ENCODE results near the gene EME1.

The EME1 gene

DNA sequence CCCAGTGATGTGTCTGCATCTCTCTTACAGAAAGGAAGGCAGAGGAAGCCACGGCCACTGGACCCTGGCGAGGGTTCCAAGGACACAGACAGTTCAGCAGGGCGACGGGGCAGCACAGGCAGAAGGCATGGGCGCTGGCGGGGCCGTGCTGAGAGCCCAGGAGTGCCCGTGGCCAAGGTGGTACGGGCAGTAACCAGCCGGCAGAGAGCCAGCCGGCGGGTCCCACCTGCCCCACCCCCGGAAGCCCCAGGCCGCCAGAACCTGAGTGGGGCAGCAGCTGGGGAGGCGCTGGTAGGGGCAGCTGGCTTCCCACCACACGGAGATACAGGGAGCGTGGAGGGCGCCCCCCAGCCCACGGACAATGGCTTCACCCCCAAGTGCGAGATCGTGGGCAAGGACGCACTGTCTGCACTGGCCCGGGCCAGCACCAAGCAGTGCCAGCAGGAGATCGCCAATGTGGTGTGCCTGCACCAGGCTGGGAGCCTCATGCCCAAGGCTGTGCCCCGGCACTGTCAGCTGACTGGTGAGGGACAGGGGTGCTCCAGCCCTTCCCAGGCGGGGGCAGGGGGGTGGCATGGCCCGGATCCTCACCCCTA is 19.3 kb upstream of the EME1 start:
- Mint-ChIP-seq H3K27ac (no peak overlapping the region), H3K36me3 (ENCODE audit: insufficient read depth) (peaks cover 10% of the 10 kb centered on the region), H3K4me3 (no peak overlapping the region), H3K4me1 (ENCODE audit: low read depth in 2 of 2) (peaks cover 20 to 25% of the 10 kb centered on the region in 2 donors), H3K27me3 (no peaks in the 10 kb centered on the region), H3K9me3 (no peaks in the 10 kb centered on the region)
- ATAC-seq (replicated peaks) (no peak), DNase-seq (no peak)

DNA sequence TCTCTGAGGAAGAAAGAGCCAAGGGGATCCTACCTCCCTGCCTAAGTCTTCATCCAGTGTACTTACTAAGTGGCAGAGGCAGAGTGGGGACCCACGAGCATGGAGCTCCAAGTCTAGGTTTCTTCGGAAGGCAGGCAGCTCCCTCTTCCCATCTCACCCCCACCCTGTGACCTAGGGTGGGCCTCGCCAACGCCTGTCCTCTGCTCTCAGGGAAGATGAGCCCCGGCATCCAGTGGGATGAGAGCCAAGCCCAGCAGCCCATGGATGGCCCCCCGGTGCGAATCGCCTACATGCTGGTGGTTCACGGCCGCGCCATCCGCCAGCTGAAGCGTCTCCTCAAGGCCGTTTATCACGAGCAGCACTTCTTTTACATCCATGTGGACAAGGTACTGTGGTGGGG is 18.8 kb upstream of the EME1 start:
- no peak overlapping the region for H3K4me3 Mint-ChIP-seq
- H3K27ac Mint-ChIP-seq = no peak overlapping the region
- H3K27me3 Mint-ChIP-seq = no peaks in the 10 kb centered on the region
- H3K9me3 Mint-ChIP-seq = no peaks in the 10 kb centered on the region
- no peak for ATAC-seq (replicated peaks)
- no peak for DNase-seq
- H3K36me3 Mint-ChIP-seq (ENCODE audit: insufficient read depth) = peaks cover 15% of the 10 kb centered on the region
- H3K4me1 Mint-ChIP-seq (ENCODE audit: low read depth in 2 of 2) = peaks cover 15 to 23% of the 10 kb centered on the region in 2 donors

DNA sequence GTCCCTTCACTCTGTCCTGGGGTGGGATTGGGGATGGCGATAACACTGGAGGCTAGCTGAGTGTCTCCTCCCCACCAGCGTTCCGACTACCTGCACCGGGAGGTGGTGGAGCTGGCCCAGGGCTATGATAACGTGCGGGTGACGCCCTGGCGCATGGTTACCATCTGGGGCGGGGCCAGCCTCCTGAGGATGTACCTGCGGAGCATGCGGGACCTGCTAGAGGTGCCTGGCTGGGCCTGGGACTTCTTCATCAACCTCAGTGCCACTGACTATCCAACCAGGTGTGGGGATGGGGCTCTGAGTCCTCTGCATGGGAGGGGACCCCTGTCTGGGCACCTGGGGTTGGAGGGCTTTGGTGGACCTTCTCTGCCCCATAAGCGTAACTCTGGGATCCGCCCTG is 18.3 kb upstream of the EME1 start:
- no peak for DNase-seq
- Mint-ChIP-seq H3K36me3 (ENCODE audit: insufficient read depth) (peaks cover 17% of the 10 kb centered on the region), H3K4me1 (ENCODE audit: low read depth in 2 of 2) (peaks cover 13 to 22% of the 10 kb centered on the region in 2 donors), H3K9me3 (no peaks in the 10 kb centered on the region), H3K27me3 (no peaks in the 10 kb centered on the region), H3K27ac (no peak overlapping the region), H3K4me3 (no peak overlapping the region)
- ATAC-seq (replicated peaks) = no peak

DNA sequence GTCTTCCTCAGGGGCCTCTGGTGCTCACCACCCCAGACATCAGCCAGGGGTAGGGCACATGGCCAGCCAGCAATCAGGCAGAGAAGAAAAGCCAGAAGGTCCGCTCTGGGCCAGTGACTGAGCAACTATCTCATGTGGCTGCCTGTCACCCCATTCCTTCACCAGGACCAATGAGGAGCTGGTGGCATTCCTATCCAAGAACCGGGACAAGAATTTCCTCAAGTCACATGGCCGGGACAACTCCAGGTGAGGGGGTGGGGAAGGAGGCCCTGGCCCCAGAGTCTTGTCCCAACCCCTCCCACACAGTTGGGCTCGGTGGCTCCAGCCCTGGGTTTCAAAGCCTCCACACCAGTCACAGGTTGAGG is 17.7 kb upstream of the EME1 start:
- no peak overlapping the region for H3K4me3 Mint-ChIP-seq
- peaks cover 17% of the 10 kb centered on the region for H3K36me3 Mint-ChIP-seq (ENCODE audit: insufficient read depth)
- no peaks in the 10 kb centered on the region for H3K9me3 Mint-ChIP-seq
- no peak overlapping the region for H3K27ac Mint-ChIP-seq
- peaks cover 13 to 22% of the 10 kb centered on the region in 2 donors for H3K4me1 Mint-ChIP-seq (ENCODE audit: low read depth in 2 of 2)
- no peak for ATAC-seq (replicated peaks)
- no peaks in the 10 kb centered on the region for H3K27me3 Mint-ChIP-seq
- no peak for DNase-seq

DNA sequence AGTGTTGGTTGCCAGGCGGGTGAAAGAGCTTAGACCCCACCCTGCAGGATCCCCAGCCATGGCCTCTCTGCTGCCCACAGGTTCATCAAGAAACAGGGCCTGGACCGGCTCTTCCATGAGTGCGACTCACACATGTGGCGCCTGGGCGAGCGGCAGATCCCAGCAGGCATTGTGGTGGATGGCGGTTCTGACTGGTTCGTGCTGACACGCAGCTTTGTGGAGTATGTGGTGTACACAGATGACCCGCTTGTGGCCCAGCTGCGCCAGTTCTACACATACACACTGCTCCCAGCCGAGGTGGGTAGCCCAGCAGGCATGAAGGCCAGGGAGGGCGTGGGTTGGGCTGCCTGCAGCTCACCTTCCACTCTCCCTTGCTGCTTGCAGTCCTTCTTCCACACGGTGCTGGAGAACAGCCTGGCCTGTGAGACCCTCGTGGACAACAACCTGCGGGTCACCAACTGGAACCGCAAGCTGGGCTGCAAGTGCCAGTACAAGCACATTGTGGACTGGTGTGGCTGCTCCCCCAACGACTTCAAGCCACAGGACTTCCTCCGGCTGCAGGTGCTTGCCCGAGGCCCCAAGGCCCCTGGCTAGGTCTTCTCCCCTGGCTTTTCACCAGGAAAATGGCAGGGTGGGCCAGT is 17.2 kb upstream of the EME1 start:
- Mint-ChIP-seq H3K4me3 (no peak overlapping the region), H3K4me1 (ENCODE audit: low read depth in 2 of 2) (peaks cover 8 to 20% of the 10 kb centered on the region in 2 donors), H3K27me3 (no peaks in the 10 kb centered on the region), H3K36me3 (ENCODE audit: insufficient read depth) (peaks cover 17% of the 10 kb centered on the region), H3K27ac (no peak overlapping the region), H3K9me3 (no peaks in the 10 kb centered on the region)
- ATAC-seq (replicated peaks) = no peak
- DNase-seq = no peak

DNA sequence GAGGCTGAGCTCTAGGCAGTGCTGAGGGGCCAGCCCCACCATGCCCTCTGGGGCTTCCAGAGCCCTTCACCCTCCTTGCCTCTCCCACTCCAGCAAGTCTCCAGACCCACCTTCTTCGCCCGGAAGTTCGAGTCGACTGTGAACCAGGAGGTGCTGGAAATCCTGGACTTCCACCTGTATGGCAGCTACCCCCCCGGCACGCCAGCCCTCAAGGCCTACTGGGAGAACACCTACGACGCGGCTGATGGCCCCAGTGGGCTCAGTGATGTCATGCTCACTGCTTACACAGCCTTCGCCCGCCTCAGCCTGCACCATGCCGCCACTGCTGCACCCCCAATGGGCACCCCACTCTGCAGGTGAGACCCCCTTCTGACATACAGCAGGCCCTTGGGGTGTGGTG is 16.6 kb upstream of the EME1 start:
- DNase-seq (no peak), ATAC-seq (replicated peaks) (no peak)
- H3K27me3 Mint-ChIP-seq = no peaks in the 10 kb centered on the region
- peaks cover 17% of the 10 kb centered on the region for H3K36me3 Mint-ChIP-seq (ENCODE audit: insufficient read depth)
- no peak overlapping the region for H3K4me3 Mint-ChIP-seq
- H3K4me1 Mint-ChIP-seq (ENCODE audit: low read depth in 2 of 2) = peaks cover 5 to 18% of the 10 kb centered on the region in 2 donors
- H3K27ac Mint-ChIP-seq = peak overlapping the region in 1 of 2 donors; percentile 46
- H3K9me3 Mint-ChIP-seq = no peaks in the 10 kb centered on the region

DNA sequence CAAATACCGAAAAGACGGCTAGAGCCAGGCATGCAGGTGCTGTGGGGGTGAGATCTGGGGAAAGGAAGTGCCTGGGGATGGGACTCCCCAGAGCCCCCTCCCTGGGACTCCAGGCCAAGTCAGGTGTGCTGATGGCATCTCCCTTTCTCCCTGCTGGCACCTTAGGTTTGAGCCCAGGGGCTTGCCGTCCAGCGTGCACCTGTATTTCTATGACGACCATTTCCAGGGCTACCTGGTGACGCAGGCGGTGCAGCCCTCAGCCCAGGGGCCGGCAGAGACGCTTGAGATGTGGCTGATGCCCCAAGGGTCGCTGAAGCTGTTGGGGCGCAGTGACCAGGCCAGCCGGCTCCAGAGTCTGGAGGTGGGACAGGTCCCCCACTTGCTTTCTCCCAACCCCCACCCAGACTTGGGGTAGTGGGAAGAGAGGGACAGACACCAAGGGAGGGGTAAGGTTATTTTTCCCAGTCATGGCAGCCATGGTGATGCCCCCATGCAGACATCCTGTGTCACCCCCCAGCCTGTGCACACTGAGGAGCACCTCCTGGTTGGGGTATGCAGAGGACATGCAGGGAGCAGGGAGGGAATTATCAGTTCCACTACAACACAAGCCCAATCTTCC is 16.0 kb upstream of the EME1 start:
- DNase-seq (no peak), ATAC-seq (replicated peaks) (no peak)
- Mint-ChIP-seq H3K27me3 (no peaks in the 10 kb centered on the region), H3K27ac (peak overlapping the region in 1 of 2 donors; percentile 46), H3K9me3 (no peaks in the 10 kb centered on the region), H3K4me1 (ENCODE audit: low read depth in 2 of 2) (peaks cover 8 to 16% of the 10 kb centered on the region in 2 donors), H3K36me3 (ENCODE audit: insufficient read depth) (peaks cover 17% of the 10 kb centered on the region), H3K4me3 (no peak overlapping the region)

DNA sequence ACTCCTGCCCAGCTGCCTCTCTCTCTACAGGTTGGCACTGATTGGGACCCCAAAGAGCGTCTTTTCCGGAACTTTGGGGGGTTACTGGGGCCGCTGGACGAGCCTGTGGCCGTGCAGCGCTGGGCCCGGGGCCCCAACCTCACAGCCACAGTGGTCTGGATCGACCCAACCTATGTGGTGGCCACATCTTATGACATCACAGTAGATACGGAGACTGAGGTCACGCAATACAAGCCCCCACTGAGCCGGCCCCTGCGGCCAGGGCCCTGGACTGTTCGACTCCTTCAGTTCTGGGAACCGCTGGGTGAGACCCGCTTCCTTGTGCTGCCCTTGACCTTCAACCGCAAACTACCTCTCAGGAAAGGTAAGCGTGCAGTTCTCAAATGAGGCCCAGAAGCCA is 14.9 kb upstream of the EME1 start:
- peaks cover 17% of the 10 kb centered on the region for H3K36me3 Mint-ChIP-seq (ENCODE audit: insufficient read depth)
- peak overlapping the region in 1 of 2 donors; percentile 35 for H3K27ac Mint-ChIP-seq
- DNase-seq (no peak), ATAC-seq (replicated peaks) (no peak)
- H3K4me3 Mint-ChIP-seq = no peak overlapping the region
- H3K27me3 Mint-ChIP-seq = no peaks in the 10 kb centered on the region
- H3K4me1 Mint-ChIP-seq (ENCODE audit: low read depth in 2 of 2) = peaks cover 11 to 14% of the 10 kb centered on the region in 2 donors
- no peaks in the 10 kb centered on the region for H3K9me3 Mint-ChIP-seq

DNA sequence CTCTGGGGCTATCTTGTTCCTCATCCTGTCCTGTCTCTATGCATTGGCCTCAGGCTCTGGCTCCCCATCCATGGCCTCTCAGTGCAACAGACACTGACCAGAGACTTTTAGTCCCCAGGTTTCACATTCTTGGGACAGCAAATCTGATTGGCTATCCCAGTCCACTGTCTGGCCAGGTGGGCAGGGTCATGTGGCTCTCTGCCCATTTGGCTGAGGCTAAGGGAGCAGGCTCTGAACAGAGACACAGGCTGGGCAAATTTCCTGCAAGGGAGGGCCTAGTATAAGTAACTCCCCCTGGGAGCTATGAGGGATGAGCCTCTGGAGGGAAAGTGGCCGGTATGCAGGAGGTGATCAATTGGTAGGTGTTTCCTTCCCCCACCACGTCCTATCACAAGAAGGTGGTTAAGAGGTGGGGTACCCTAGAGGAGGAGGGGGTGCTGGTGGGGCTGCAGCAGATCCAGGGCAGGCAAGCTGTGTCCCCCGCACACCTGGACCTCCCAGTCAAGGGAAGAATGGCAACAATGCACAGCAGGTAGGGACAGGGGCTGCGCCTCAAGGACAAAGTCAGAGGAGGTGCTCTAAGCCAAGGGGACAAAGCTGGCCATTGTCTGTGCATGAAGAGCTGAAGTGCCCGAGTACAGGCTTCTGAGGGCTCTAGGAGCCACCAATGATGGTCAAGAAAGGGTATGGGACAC is 13.9 kb upstream of the EME1 start:
- Mint-ChIP-seq H3K27ac (peak overlapping the region in 1 of 2 donors; percentile 62), H3K9me3 (no peaks in the 10 kb centered on the region), H3K4me3 (no peak overlapping the region), H3K4me1 (ENCODE audit: low read depth in 2 of 2) (peaks cover 9 to 12% of the 10 kb centered on the region in 2 donors), H3K36me3 (ENCODE audit: insufficient read depth) (peaks cover 17% of the 10 kb centered on the region), H3K27me3 (no peaks in the 10 kb centered on the region)
- ATAC-seq (replicated peaks) = no peak
- DNase-seq = no peak

DNA sequence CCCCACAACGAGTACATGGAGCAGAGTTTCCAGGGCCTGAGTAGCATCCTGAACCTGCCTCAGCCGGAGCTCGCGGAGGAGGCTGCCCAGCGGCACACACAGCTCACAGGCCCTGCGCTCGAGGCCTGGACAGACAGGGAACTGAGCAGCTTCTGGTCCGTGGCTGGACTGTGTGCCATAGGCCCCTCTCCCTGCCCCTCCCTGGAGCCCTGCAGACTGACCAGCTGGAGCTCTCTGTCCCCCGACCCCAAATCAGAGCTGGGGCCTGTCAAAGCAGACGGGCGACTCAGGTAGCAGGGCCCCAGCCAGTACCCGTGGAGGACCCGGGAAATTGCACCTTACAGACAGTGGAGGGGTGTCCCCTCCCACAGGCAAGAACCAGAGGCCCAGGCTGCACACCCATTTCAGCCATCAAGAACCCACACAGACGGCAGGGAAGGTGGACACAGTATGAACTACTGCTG is 13.0 kb upstream of the EME1 start:
- H3K27ac Mint-ChIP-seq = peak overlapping the region in 1 of 2 donors; percentile 81
- DNase-seq (no peak), ATAC-seq (replicated peaks) (no peak)
- H3K4me1 Mint-ChIP-seq (ENCODE audit: low read depth in 2 of 2) = peaks cover 9 to 12% of the 10 kb centered on the region in 2 donors
- no peaks in the 10 kb centered on the region for H3K27me3 Mint-ChIP-seq
- H3K4me3 Mint-ChIP-seq = no peak overlapping the region
- H3K36me3 Mint-ChIP-seq (ENCODE audit: insufficient read depth) = peaks cover 17% of the 10 kb centered on the region
- H3K9me3 Mint-ChIP-seq = no peaks in the 10 kb centered on the region

DNA sequence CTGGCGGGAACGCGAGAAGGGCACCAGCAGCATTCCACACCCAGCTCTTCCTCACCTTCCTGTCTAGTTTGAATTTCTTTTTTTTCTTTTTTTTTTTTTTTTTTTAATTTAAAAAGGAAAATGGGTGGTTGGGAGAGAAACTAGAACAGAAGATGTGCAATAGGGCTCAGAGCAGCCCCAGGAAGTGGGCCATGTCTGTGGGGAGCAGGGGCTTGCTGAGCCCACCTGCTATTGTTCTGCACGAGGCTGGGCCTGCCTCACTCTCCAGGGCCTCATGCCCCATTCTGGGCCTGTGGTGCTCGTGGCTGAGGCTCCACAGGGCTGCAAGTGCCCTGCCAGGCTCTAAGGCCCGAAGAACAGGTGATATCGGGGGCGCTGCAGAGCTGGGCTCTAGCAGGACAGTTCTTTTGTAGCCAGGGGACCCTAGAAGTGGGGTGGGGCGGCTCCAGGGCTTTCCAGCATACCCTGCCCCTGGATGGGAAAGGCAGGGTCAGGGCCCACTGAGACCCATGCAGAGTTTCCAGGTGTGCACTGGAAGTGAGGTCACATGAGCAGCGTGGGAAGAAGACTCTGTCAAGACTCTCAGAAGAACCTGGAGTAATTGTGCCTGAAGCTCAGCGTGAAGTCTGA is 12.4 kb upstream of the EME1 start:
- DNase-seq = no peak
- no peaks in the 10 kb centered on the region for H3K9me3 Mint-ChIP-seq
- peaks cover 17% of the 10 kb centered on the region for H3K36me3 Mint-ChIP-seq (ENCODE audit: insufficient read depth)
- H3K4me3 Mint-ChIP-seq = no peak overlapping the region
- H3K4me1 Mint-ChIP-seq (ENCODE audit: low read depth in 2 of 2) = peaks cover 9 to 12% of the 10 kb centered on the region in 2 donors
- H3K27ac Mint-ChIP-seq = peak overlapping the region in 1 of 2 donors; percentile 81
- H3K27me3 Mint-ChIP-seq = no peaks in the 10 kb centered on the region
- ATAC-seq (replicated peaks) = no peak

DNA sequence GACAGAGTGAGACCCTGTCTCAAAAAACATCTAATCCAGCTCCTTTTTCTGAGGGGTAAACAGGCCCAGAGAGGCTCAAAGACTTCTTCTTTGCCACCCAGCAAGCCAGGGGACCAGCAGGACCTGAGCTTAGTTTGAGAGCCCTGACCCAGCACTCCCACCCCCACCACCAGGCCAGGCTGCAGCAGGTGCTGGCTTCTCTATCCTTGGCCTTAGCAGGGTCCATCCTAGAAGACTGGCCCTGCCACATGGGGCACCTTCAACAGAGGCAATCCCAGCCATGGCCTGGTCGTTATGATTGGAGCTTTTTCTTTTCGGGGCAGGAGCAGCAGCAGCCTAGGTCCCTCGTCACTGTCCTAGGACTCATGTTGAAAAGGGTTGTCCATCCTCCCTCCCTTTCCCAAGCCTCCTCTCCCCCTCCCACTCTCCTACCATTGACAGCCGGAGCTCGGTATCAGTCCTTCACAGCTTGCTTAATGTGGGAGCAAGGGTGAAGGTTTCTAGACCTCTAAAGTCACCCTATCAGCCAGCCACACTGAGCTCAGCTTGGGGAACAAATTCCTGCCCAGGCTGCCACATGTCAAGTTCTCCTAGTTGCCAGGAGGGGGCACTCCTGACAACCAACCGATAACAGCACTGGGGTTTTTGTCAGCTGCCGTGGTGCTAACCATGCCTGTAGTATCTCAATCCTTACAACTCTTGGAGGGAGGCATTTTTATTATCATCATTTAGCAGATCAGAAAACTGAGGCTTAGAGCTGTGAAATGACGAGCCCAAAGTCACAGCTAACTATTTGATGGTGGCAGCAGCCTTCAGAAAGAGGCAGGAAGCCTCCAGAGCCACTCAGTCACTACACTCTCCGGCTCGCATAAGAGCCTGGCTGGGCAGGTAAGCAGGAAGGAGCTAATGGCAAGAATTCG is 11.2 kb upstream of the EME1 start:
- Mint-ChIP-seq H3K4me1 (ENCODE audit: low read depth in 2 of 2) (peaks cover 9 to 12% of the 10 kb centered on the region in 2 donors), H3K36me3 (ENCODE audit: insufficient read depth) (peaks cover 13% of the 10 kb centered on the region), H3K27ac (peak overlapping the region; percentile 59 to 81), H3K27me3 (no peaks in the 10 kb centered on the region), H3K9me3 (no peaks in the 10 kb centered on the region), H3K4me3 (peak overlapping the region in 1 of 2 donors; percentile 15)
- ATAC-seq (replicated peaks) (peak; percentile 95), DNase-seq (peak; percentile 42 to 45 (median 44))
